HepG2 (cell line): ENCODE measurements around the gene TMEM62. TPM values are rescaled to one million over a fixed set of nuclear protein-coding genes. Genes with fewer than 3 reads are reported as not detected.

Experiments used
- DR1 ChIP-seq: sonication (generic); formaldehyde crosslinking; IDR thresholded peaks from 2 replicates; pipeline ENCODE4 v1.8.0; 2021; ENCODE audit warnings: mild to moderate bottlenecking, missing genetic modification reagents, inconsistent platforms
- GPBP1L1 ChIP-seq: sonication (generic); formaldehyde crosslinking; IDR thresholded peaks from 2 replicates; pipeline ENCODE4 v1.5.0; 2020; ENCODE audit warnings: mild to moderate bottlenecking, missing genetic modification reagents
- NCOA1 ChIP-seq: sonication (generic); formaldehyde crosslinking; IDR thresholded peaks from 2 replicates; pipeline ENCODE4 v1.9.0; 2021; ENCODE audit warnings: missing genetic modification reagents
- SKIL ChIP-seq: sonication (generic); formaldehyde crosslinking; IDR thresholded peaks from 2 replicates; pipeline ENCODE4 v1.8.0; 2022; ENCODE audit warnings: missing genetic modification reagents, mild to moderate bottlenecking, moderate library complexity, borderline replicate concordance
- SMAD3 ChIP-seq: sonication (generic); formaldehyde crosslinking; IDR thresholded peaks from 2 replicates; pipeline ENCODE4 v1.4.0; 2020; ENCODE audit warnings: missing genetic modification reagents
- SMC3 ChIP-seq: IDR thresholded peaks from 2 replicates; pipeline ENCODE4 v1.6.1; 2011; ENCODE audit warnings: low read length, improper control_type of control experiment
- TFDP2 ChIP-seq: sonication (generic); formaldehyde crosslinking; IDR thresholded peaks from 2 replicates; pipeline ENCODE4 v1.4.0; 2020; ENCODE audit warnings: missing genetic modification reagents
- TOPORS ChIP-seq: sonication (generic); formaldehyde crosslinking; IDR thresholded peaks from 2 replicates; pipeline ENCODE4 v1.8.0; 2023; ENCODE audit warnings: mild to moderate bottlenecking, missing genetic modification reagents
- TP53 ChIP-seq: sonication (generic); formaldehyde crosslinking; conservative IDR thresholded peaks from 2 replicates; pipeline ENCODE4 v1.4.0; 2020; ENCODE audit warnings: missing genetic modification reagents
- ZNF354B ChIP-seq: sonication (generic); formaldehyde crosslinking; IDR thresholded peaks from 2 replicates; pipeline ENCODE4 v1.8.0; 2022; ENCODE audit warnings: mild to moderate bottlenecking, missing genetic modification reagents
- ZNF446 ChIP-seq: sonication (generic); formaldehyde crosslinking; IDR thresholded peaks from 2 replicates; pipeline ENCODE4 v1.5.0; 2020; ENCODE audit warnings: mild to moderate bottlenecking, missing genetic modification reagents
- ZNF550 ChIP-seq: sonication (generic); formaldehyde crosslinking; IDR thresholded peaks from 2 replicates; pipeline ENCODE4 v1.4.0; 2020; ENCODE audit warnings: mild to moderate bottlenecking, missing genetic modification reagents, borderline replicate concordance
- ZNF558 ChIP-seq: sonication (generic); formaldehyde crosslinking; IDR thresholded peaks from 2 replicates; pipeline ENCODE4 v1.9.0; 2022; ENCODE audit warnings: mild to moderate bottlenecking, missing genetic modification reagents, borderline replicate concordance
- ZNF615 ChIP-seq: sonication (generic); formaldehyde crosslinking; IDR thresholded peaks from 2 replicates; pipeline ENCODE4 v1.5.0; 2020; ENCODE audit warnings: mild to moderate bottlenecking, missing genetic modification reagents, borderline replicate concordance
- ZNF7 ChIP-seq: IDR thresholded peaks from 2 replicates; pipeline ENCODE4 v1.6.1; 2016; ENCODE audit warnings: missing biosample characterization, missing genetic modification reagents
- ZNF841 ChIP-seq: sonication (generic); formaldehyde crosslinking; IDR thresholded peaks from 2 replicates; pipeline ENCODE4 v1.8.1; 2023; ENCODE audit warnings: missing genetic modification reagents, borderline replicate concordance
- polyA plus RNA-seq, 8 experiments: library from polyadenylated mRNA; depleted of rRNA in 3 of 8; stranded (reverse) in 7 of 8; unstranded in 1 of 8; fragments of >200 nt; fragmentation: Illumina TruSeq in 4 of 8; extraction: Trizol in 4 of 8; gene quantifications; 2 replicates each; pipeline versions ENCODE4 v1.2.1 to v1.2.3, GENCODE V29; 2011 to 2016; ENCODE audit warnings: low read depth in 4 of 8, missing spikeins in 1 of 8, mixed read lengths in 1 of 8; ENCODE audit not compliant: insufficient read depth in 1 of 8
- total RNA-seq, 5 experiments: library from RNA; depleted of rRNA; stranded (reverse); fragments of >200 nt; fragmentation: Illumina TruSeq; extraction: Trizol; gene quantifications; 2 replicates each; pipeline ENCODE4 v1.2.3, GENCODE V29; 2016; ENCODE audit warnings: low read depth in 1 of 5
- TF ChIP-seq, protein P1 (sequence below): sonication (generic); formaldehyde crosslinking; IDR thresholded peaks from one replicate; pipeline ENCODE4 v1.5.1; 2020; ENCODE audit warnings: mild to moderate bottlenecking, missing genetic modification reagents; ENCODE audit errors: not compliant biosample characterization

Gene TMEM62
- total and polyA plus RNA-seq, 2 of the 13 experiments (the other 11 are each of a cell fraction or from before 2014, with no cell fraction given) = 14.2 to 20.9 TPM

- TF ChIP-seq, protein P1, sequence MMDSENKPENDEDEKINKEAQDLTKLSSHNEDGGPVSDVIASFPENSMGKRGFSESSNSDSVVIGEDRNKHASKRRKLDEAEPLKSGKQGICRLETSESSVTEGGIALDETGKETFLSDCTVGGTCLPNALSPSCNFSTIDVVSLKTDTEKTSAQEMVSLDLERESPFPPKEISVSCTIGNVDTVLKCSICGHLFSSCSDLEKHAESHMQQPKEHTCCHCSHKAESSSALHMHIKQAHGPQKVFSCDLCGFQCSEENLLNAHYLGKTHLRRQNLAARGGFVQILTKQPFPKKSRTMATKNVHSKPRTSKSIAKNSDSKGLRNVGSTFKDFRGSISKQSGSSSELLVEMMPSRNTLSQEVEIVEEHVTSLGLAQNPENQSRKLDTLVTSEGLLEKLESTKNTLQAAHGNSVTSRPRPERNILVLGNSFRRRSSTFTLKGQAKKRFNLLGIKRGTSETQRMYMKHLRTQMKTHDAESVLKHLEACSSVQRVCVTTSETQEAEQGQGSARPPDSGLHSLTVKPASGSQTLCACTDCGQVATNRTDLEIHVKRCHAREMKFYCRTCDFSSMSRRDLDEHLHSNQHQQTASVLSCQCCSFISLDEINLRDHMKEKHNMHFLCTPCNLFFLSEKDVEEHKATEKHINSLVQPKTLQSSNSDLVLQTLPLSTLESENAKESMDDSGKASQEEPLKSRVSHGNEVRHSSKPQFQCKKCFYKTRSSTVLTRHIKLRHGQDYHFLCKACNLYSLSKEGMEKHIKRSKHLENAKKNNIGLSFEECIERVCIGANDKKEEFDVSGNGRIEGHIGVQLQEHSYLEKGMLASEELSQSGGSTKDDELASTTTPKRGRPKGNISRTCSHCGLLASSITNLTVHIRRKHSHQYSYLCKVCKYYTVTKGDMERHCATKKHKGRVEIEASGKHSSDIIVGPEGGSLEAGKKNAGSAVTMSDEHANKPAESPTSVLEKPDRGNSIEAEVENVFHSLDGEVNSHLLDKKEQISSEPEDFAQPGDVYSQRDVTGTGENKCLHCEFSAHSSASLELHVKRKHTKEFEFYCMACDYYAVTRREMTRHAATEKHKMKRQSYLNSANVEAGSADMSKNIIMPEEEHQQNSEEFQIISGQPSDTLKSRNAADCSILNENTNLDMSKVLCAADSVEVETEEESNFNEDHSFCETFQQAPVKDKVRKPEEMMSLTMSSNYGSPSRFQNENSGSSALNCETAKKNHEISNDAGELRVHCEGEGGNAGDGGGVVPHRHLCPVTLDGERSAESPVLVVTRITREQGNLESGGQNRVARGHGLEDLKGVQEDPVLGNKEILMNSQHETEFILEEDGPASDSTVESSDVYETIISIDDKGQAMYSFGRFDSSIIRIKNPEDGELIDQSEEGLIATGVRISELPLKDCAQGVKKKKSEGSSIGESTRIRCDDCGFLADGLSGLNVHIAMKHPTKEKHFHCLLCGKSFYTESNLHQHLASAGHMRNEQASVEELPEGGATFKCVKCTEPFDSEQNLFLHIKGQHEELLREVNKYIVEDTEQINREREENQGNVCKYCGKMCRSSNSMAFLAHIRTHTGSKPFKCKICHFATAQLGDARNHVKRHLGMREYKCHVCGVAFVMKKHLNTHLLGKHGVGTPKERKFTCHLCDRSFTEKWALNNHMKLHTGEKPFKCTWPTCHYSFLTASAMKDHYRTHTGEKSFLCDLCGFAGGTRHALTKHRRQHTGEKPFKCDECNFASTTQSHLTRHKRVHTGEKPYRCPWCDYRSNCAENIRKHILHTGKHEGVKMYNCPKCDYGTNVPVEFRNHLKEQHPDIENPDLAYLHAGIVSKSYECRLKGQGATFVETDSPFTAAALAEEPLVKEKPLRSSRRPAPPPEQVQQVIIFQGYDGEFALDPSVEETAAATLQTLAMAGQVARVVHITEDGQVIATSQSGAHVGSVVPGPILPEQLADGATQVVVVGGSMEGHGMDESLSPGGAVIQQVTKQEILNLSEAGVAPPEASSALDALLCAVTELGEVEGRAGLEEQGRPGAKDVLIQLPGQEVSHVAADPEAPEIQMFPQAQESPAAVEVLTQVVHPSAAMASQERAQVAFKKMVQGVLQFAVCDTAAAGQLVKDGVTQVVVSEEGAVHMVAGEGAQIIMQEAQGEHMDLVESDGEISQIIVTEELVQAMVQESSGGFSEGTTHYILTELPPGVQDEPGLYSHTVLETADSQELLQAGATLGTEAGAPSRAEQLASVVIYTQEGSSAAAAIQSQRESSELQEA (CRISPR knock-in tag) = no peak
- TF ChIP-seq ZNF841 (CRISPR knock-in tag) = no peak
- TF ChIP-seq ZNF7 = peak; percentile 11; the same call in 1 of the 2 replicates
- no peak for TF ChIP-seq ZNF558
- TF ChIP-seq TFDP2 (CRISPR knock-in tag) = no peak
- no peak for TF ChIP-seq SMAD3 (CRISPR knock-in tag)
- TF ChIP-seq DR1 = no peak
- no peak for TF ChIP-seq TOPORS
- TF ChIP-seq SKIL (CRISPR knock-in tag) = no peak
- TF ChIP-seq ZNF354B (CRISPR knock-in tag) = no peak
- no peak for TF ChIP-seq ZNF446 (CRISPR knock-in tag)
- TF ChIP-seq TP53 (CRISPR knock-in tag) = no peak
- no peak for TF ChIP-seq ZNF615 (CRISPR knock-in tag)
- TF ChIP-seq GPBP1L1 (CRISPR knock-in tag) = no peak
- TF ChIP-seq SMC3 = peak; percentile 42; the same call in 1 of the 2 replicates
- no peak for TF ChIP-seq ZNF550 (CRISPR knock-in tag)
- no peak for TF ChIP-seq NCOA1 (CRISPR knock-in tag)
These were observed 54.3 kb downstream of the TMEM62 start (continued) for GRCh38 chr15:43187544-43188155.
